Fibroblast of lung (primary cell): Measurements from ENCODE around the gene NUDT13. TPM values are rescaled to one million over a fixed set of nuclear protein-coding genes. Genes with fewer than 3 reads are reported as not detected.
"Not testable (repeated sequence)": the region's sequence is repeated elsewhere in the genome, so short reads cannot be mapped to it uniquely, and the experiment has no call there.

ENCODE experiments used
- DNase-seq, 2 donors: peaks; one replicate each; pipeline versions ENCODE4 v3.0.0 to v3.0.0-alpha.2; 2010; ENCODE audit warnings: low read depth in 2 of 2
- H2AFZ ChIP-seq: 2 replicates; pipeline ENCODE4 v1.5.1; 2012; ENCODE audit warnings: low read length, control low read depth, inconsistent platforms
- H3K27ac ChIP-seq: 2 replicates; pipeline ENCODE4 v1.5.1; 2011; ENCODE audit warnings: low read length, control low read depth; ENCODE audit not compliant: insufficient read depth
- H3K27me3 ChIP-seq: 2 replicates; pipeline ENCODE4 v1.5.1; 2011; ENCODE audit warnings: mild to moderate bottlenecking, low read length; ENCODE audit not compliant: control insufficient read depth, insufficient read depth
- H3K36me3 ChIP-seq: 2 replicates; pipeline ENCODE4 v1.5.1; 2011; ENCODE audit warnings: low read length; ENCODE audit not compliant: control insufficient read depth, insufficient read depth
- H3K4me1 ChIP-seq: 2 replicates; pipeline ENCODE4 v1.5.1; 2011; ENCODE audit warnings: low read length; ENCODE audit not compliant: control insufficient read depth, insufficient read depth; ENCODE audit errors: extremely low read depth
- H3K4me2 ChIP-seq: 2 replicates; pipeline ENCODE4 v1.5.1; 2011; ENCODE audit warnings: low read length, control low read depth; ENCODE audit not compliant: insufficient read depth; ENCODE audit errors: extremely low read depth
- H3K4me3 ChIP-seq, 4 experiments: fragments of 200-600 bp in 1 of 4; sonication (generic) in 1 of 4; replicated peaks in 1 of 4; 2 replicates each; pipeline ENCODE4 v1.5.1; 2011 to 2016; ENCODE audit warnings: low read length in 4 of 4, low read depth in 3 of 4, mild to moderate bottlenecking in 3 of 4, control low read depth in 2 of 4, inconsistent platforms in 1 of 4, mixed read lengths in 1 of 4; ENCODE audit not compliant: insufficient read depth in 1 of 4; ENCODE audit errors: control extremely low read depth in 1 of 4
- H3K79me2 ChIP-seq: 2 replicates; pipeline ENCODE4 v1.5.1; 2012; ENCODE audit warnings: mild to moderate bottlenecking, low read length, inconsistent platforms; ENCODE audit not compliant: control insufficient read depth, insufficient read depth
- H3K9ac ChIP-seq: 2 replicates; pipeline ENCODE4 v1.5.1; 2011; ENCODE audit warnings: mild to moderate bottlenecking, low read length, control low read depth; ENCODE audit not compliant: insufficient read depth
- H3K9me3 ChIP-seq: 2 replicates; pipeline ENCODE4 v1.5.1; 2012; ENCODE audit warnings: low read depth, low read length; ENCODE audit not compliant: control insufficient read depth, insufficient read depth
- H4K20me1 ChIP-seq: 2 replicates; pipeline ENCODE4 v1.5.1; 2011; ENCODE audit warnings: low read length; ENCODE audit not compliant: control insufficient read depth, insufficient read depth; ENCODE audit errors: extremely low read depth
- EZH2 ChIP-seq: IDR thresholded peaks from 2 replicates; pipeline ENCODE4 v1.5.1; 2012; ENCODE audit warnings: low read length, control low read depth, mild to moderate bottlenecking; ENCODE audit errors: missing control alignments
- polyA plus RNA-seq, 2 donors: library from polyadenylated mRNA; depleted of rRNA in 1 of 2; stranded (reverse) in 1 of 2; unstranded in 1 of 2; fragments of >200 nt; gene quantifications; 2 replicates each; pipeline ENCODE4 v1.2.1, GENCODE V29; 2011 to 2012; ENCODE audit warnings: missing spikeins in 1 of 2
- total RNA-seq: library from RNA; depleted of rRNA; stranded (reverse); fragments of >200 nt; gene quantifications from 2 replicates; pipeline ENCODE4 v1.2.1, GENCODE V29; 2014
- TF ChIP-seq, protein P1 (sequence below), 2 donors: IDR thresholded peaks in 1 of 2; conservative IDR thresholded peaks in 1 of 2; 1 replicate in 1 of 2; 2 replicates in 1 of 2; pipeline ENCODE4 v1.5.1; 2011 to 2012; ENCODE audit warnings: low read length in 2 of 2, control low read depth in 1 of 2, inconsistent platforms in 1 of 2, low read depth in 1 of 2, mild to moderate bottlenecking in 1 of 2

The NUDT13 gene
- total and polyA plus RNA-seq, 2 donors (not counting 1 experiment from before 2014, with no cell fraction given) = 1.8 to 2.1 TPM

DNA sequence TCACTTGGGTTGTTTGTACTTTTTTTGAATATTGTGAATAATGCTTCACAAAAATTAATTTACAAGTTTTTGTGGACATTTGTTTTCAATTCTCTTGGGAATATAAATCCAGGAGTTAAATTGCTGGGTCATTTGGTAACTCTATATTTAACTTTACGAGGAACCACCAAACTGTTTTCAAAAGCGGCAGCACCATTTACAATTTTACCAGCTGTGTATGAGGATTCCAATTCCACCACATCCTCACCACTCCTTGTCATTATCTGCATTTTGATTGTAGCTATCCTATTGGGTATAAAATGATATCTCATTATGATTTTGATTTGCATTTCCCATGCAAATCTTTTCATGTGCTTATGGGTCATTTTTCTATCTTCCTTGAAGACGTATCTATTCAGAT lies 4.0 kb upstream of the NUDT13 start:
- no peak for DNase-seq

DNA sequence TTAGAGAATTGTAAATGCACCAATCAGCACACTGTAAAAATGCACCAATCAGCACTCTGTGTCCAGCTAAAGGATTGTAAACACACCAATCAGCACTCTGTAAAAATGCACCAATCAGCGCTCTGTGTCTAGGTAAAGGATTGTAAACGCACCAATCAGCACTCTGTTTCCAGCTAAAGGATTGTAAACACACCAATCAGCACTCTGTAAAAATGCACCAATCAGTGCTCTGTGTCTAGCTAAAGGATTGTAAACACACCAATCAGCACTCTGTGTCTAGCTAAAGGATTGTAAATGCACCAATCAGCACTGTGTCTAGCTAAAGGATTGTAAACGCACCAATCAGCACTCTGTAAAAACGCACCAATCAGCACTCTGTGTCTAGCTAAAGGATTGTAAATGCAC lies 1.0 kb upstream of the NUDT13 start:
- DNase-seq, H3K4me1 ChIP-seq, H3K9ac ChIP-seq: not testable (repeated sequence)

More for the DNA sequence above, 4.0 kb upstream of the NUDT13 start:
- H3K4me2 ChIP-seq = no peak overlapping the region
- no peaks in the 10 kb centered on the region for H3K36me3 ChIP-seq
- TF ChIP-seq EZH2 = no peak
- TF ChIP-seq, protein P1, sequence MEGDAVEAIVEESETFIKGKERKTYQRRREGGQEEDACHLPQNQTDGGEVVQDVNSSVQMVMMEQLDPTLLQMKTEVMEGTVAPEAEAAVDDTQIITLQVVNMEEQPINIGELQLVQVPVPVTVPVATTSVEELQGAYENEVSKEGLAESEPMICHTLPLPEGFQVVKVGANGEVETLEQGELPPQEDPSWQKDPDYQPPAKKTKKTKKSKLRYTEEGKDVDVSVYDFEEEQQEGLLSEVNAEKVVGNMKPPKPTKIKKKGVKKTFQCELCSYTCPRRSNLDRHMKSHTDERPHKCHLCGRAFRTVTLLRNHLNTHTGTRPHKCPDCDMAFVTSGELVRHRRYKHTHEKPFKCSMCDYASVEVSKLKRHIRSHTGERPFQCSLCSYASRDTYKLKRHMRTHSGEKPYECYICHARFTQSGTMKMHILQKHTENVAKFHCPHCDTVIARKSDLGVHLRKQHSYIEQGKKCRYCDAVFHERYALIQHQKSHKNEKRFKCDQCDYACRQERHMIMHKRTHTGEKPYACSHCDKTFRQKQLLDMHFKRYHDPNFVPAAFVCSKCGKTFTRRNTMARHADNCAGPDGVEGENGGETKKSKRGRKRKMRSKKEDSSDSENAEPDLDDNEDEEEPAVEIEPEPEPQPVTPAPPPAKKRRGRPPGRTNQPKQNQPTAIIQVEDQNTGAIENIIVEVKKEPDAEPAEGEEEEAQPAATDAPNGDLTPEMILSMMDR (conservative IDR thresholded peaks at IDR 0.05 in 1 of 2, IDR thresholded peaks at IDR 0.05 in 1 of 2; ENCODE audit: low read depth in 1 of 2, low read length in 2 of 2) = no peak
- no peak overlapping the region for H3K4me3 ChIP-seq
- no peak overlapping the region for H3K27ac ChIP-seq
- H2AFZ ChIP-seq = no peak overlapping the region
- H3K9me3 ChIP-seq = no peaks in the 10 kb centered on the region
- no peaks in the 10 kb centered on the region for H3K79me2 ChIP-seq
- no peak overlapping the region for H3K9ac ChIP-seq
- H3K27me3 ChIP-seq = no peaks in the 10 kb centered on the region
- H3K4me1 ChIP-seq = no peaks in the 10 kb centered on the region
- H4K20me1 ChIP-seq = no peaks in the 10 kb centered on the region

DNA sequence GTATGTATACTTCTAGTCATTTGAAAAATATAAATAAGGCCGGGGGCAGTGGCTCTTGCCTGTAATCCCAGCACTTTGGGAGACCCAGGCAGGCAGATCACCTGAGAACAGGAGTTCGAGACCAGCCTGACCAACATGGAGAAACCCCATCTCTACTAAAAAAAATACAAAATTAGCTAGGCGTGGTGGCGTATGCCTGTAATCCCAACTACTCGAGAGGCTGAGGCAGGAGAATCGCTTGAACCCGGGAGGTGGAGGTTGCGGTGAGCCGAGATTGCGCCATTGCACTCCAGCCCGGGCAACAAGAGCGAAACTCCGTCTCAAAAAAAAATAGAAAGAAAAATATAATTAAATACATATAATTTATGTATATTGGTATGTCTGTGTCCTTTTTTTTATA lies 1.8 kb downstream of the NUDT13 start:
- not testable (repeated sequence) for H3K4me3 ChIP-seq, H3K27me3 ChIP-seq, H3K79me2 ChIP-seq, H3K36me3 ChIP-seq, H3K27ac ChIP-seq, H2AFZ ChIP-seq, DNase-seq, H3K4me2 ChIP-seq, H4K20me1 ChIP-seq, H3K9me3 ChIP-seq, H3K4me1 ChIP-seq, H3K9ac ChIP-seq

More for the DNA sequence above, 1.0 kb upstream of the NUDT13 start:
- not testable (repeated sequence) for H3K9me3 ChIP-seq, H2AFZ ChIP-seq, H4K20me1 ChIP-seq, H3K27ac ChIP-seq, H3K36me3 ChIP-seq, H3K4me2 ChIP-seq, H3K4me3 ChIP-seq, H3K79me2 ChIP-seq, H3K27me3 ChIP-seq

DNA sequence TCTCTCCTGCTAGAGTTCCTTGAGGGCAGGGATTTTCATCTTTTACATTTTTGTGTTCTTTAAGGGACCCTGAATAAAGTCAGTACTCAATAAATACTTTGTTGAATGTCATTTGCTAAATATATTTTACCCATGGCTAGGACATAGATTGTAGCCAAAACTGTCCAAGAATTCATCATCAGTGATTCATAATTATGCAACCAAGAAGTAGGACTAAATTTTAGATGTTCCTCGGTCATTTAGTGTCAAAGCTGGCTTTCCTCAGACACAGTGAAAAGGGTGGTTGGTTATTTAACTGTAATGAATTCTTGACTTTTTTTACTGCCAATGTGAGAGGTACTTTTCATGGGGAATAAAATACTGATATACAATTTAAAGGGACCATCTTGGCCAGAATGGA lies 3.3 kb downstream of the NUDT13 start:
- Histone ChIP-seq H3K27me3 (no peaks in the 10 kb centered on the region), H3K36me3 (no peaks in the 10 kb centered on the region), H3K4me2 (peak overlapping the region; percentile 32), H3K9ac (no peak overlapping the region), H3K4me1 (peaks cover 6% of the 10 kb centered on the region), H3K9me3 (no peaks in the 10 kb centered on the region), H3K27ac (no peak overlapping the region), H3K79me2 (no peaks in the 10 kb centered on the region), H4K20me1 (no peaks in the 10 kb centered on the region), H2AFZ (no peak overlapping the region), H3K4me3 (no peak overlapping the region)
- DNase-seq = peak in 1 of 2 donors; percentile 44
- TF ChIP-seq, protein P1 (conservative IDR thresholded peaks at IDR 0.05 in 1 of 2, IDR thresholded peaks at IDR 0.05 in 1 of 2; ENCODE audit: low read depth in 1 of 2, low read length in 2 of 2) = no peak
- no peak for TF ChIP-seq EZH2
